IPS-15b (cell line): ENCODE results near the gene OTOP3.

ENCODE experiments used
- H3K27me3 ChIP-seq: one replicate; pipeline ENCODE4 v1.6.1; 2013; ENCODE audit warnings: low read length; ENCODE audit not compliant: control insufficient read depth, insufficient read depth
- H3K36me3 ChIP-seq: one replicate; pipeline ENCODE4 v1.6.1; 2013; ENCODE audit warnings: low read length; ENCODE audit not compliant: control insufficient read depth, insufficient read depth
- H3K4me1 ChIP-seq: one replicate; pipeline ENCODE4 v1.6.1; 2013; ENCODE audit warnings: mild to moderate bottlenecking, low read length; ENCODE audit not compliant: control insufficient read depth, insufficient read depth
- H3K4me3 ChIP-seq: one replicate; pipeline ENCODE4 v1.5.1; 2013; ENCODE audit warnings: low read depth, low read length
- H3K9ac ChIP-seq: one replicate; pipeline ENCODE4 v1.6.1; 2013; ENCODE audit warnings: low read depth, mild to moderate bottlenecking, low read length
- H3K9me3 ChIP-seq: one replicate; pipeline ENCODE4 v1.6.1; 2013; ENCODE audit warnings: mild to moderate bottlenecking, low read length; ENCODE audit not compliant: control insufficient read depth, insufficient read depth

The OTOP3 gene, protein sequence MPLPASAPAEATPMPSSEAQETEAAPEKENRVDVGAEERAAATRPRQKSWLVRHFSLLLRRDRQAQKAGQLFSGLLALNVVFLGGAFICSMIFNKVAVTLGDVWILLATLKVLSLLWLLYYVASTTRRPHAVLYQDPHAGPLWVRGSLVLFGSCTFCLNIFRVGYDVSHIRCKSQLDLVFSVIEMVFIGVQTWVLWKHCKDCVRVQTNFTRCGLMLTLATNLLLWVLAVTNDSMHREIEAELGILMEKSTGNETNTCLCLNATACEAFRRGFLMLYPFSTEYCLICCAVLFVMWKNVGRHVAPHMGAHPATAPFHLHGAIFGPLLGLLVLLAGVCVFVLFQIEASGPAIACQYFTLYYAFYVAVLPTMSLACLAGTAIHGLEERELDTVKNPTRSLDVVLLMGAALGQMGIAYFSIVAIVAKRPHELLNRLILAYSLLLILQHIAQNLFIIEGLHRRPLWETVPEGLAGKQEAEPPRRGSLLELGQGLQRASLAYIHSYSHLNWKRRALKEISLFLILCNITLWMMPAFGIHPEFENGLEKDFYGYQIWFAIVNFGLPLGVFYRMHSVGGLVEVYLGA

DNA sequence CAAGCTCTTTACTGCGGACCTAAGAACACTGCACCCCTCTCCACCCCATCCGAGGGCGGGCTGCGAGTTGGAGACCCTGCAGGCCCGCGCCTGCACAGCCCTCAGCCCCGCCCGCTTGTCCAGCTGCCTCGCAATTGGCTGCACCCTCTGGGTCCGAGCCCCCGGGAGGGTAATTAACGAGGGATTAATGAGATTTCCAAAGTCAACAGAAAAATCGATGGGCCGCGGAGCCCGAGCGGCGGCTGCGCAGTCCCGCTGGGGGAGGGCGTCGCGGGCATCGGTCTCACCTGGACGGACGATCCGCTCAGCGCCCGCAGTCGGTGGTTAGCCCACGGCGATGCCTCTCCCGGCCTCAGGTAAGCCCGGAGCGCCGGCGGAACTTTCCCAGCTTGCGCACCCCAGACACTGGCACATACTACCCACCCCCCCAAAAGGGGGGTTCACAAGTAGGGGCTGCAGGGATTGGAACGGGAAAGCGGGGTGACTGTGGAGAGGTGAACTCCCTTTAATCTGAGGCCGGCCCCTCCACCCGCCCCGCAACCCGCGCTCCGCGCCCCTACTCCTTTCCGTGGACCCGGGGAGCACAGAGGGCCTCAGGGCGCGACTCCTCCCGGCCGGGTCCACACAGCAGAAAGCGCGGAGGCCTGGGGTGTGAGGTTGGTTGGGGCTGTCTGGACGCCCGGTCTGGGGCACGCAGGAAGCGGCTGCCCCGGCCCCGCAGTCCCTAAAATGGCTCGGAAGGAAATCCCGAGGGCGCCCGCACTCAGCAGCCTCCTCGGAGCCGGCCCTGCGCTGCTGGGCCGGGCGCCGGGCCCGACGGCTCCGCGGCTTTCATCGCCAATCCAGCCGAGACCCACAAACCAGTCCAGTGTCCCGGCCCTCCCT lies at the start of gene OTOP3:
Gene OTOP3, plus strand, starts transcription at position 314 of the 885 bp plus-strand sequence. Its CDS starts 24 bp downstream, at position 338.
- H3K9ac ChIP-seq, result no peak within 1 kb of the TSS
- no peaks in the 10 kb centered on the region for H3K36me3 ChIP-seq
- H3K4me3 ChIP-seq, result peak within 1 kb of the TSS; percentile 45
- H3K9me3 ChIP-seq, result no peaks in the 10 kb centered on the region
- peaks cover 65% of the 10 kb centered on the region for H3K27me3 ChIP-seq
- no peaks in the 10 kb centered on the region for H3K4me1 ChIP-seq

GRCh38 chr17:74888469-74888868 lies 47.2 kb upstream of the OTOP3 start:
- peaks cover 20% of the 10 kb centered on the region for H3K27me3 ChIP-seq
- no peaks in the 10 kb centered on the region for H3K4me1 ChIP-seq
- no peaks in the 10 kb centered on the region for H3K9me3 ChIP-seq
- H3K36me3 ChIP-seq, result no peaks in the 10 kb centered on the region
- H3K4me3 ChIP-seq, result no peak overlapping the region
- no peak overlapping the region for H3K9ac ChIP-seq

DNA sequence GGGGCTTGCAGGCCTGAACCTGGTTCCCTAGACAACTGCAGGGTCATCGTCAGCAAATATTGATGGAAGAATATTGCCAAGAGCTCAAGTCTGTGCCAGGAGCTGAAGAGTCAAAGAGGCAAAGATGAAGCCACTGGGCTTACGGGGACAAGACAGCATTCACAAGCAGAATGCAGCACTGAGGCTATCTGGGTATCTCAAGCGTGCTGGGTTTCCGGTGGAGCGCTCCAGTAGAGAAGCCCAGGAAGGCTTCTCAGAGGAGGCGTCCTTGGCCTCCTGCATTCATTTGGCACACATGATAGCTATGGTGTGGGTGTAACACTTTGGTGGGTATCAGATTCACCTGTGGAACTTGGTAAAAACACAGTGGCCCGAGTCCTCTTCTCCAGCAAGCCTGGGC lies 45.1 kb upstream of the OTOP3 start:
- H3K4me3 ChIP-seq, result no peak overlapping the region
- H3K9ac ChIP-seq, result no peak overlapping the region
- H3K4me1 ChIP-seq, result peaks cover 3% of the 10 kb centered on the region
- peaks cover 33% of the 10 kb centered on the region for H3K27me3 ChIP-seq
- no peaks in the 10 kb centered on the region for H3K36me3 ChIP-seq
- no peaks in the 10 kb centered on the region for H3K9me3 ChIP-seq

DNA sequence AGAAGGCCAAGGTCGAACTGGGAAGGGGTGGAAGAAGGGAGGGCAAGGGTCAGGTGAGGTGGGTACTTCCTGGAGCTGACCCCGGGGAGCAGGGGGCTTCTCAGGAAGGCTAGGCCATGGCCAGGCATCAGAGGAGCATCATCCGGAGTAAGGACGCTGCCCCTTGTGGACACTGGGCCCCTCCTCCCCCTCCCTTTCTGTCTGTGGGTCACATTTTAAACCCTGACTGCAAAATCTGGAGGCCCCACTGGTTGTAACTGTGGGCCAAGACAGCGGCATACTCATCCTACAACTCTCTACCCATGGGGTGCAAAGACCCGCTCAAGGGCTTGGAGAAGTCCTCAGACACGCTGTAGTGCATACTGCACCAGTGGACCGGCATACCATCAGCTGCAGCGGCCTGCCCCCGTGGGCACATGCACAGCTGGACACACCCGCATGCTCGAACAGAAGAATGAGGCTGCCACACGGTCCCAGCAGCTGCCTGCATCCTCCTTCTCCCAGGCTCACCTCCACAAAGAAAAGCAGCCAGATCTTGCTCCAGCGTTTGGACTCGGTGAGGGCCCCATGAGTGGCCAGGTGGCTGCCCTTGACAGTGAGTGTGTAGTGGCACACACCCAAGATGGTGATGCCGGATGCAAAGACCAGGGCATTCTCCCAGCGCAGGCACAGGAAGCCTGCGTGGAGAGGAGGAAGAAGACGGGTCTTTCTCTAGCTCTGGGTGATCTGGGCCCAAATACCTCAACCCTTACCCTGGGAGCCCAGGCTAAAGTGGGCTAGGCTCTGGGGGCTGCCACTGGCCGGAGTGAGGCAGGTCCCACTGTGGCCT lies 43.5 kb upstream of the OTOP3 start:
- Histone ChIP-seq H3K4me3 (peak overlapping the region; percentile 75), H3K27me3 (peaks cover 44% of the 10 kb centered on the region), H3K4me1 (peaks cover 3% of the 10 kb centered on the region), H3K36me3 (no peaks in the 10 kb centered on the region), H3K9ac (no peak overlapping the region), H3K9me3 (no peaks in the 10 kb centered on the region)

- H3K4me1 ChIP-seq, result peaks cover 3% of the 10 kb centered on the region
- H3K36me3 ChIP-seq, result no peaks in the 10 kb centered on the region
- no peak within 1 kb of the TSS for H3K9ac ChIP-seq
- H3K27me3 ChIP-seq, result peaks cover 44% of the 10 kb centered on the region
- no peaks in the 10 kb centered on the region for H3K9me3 ChIP-seq
- peak within 1 kb of the TSS; percentile 75 for H3K4me3 ChIP-seq
These were observed 42.5 kb upstream of the OTOP3 start, which contains the start of gene FADS6 for GRCh38 chr17:74892974-74893911. TSS of gene FADS6 (minus strand) at chr17:74893633. CDS start at chr17:74893595, 38 bp downstream.

DNA sequence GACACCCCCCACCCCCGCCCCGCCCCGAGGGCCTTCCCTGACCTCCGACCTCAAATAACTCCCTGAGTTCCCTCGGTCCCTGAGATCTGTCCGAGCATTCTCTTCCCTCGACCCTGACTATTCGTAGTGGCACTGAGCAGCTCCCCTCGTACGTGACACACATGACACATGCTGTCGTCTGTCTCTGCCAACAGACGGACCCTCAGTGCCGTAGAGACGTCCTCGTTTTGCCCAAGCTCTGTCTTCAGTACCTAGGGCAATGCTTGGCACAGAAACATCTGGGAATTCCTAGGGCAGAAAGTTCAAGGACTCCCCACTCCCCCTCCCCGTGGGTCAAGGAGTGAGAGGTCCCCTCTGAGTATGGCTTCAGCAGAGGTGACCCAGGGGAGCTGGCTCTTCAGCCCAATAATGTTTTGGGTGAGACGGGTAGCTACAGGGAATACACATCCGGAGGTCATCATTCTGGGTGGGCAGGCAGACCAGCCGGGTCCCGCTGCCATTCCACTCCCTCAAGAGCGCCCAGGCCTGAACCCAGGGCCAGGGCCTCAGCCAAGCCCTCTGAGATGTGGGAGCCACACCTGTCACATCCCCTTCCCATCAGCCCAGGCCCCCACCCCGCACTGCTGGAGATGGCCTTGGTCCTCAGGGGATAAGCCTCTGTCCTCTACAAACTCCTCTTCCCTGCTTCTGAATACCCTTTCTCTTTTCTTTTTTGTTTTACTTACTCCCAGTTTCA lies 41.6 kb upstream of the OTOP3 start:
- peak overlapping the region; percentile 75 for H3K4me3 ChIP-seq
- no peak overlapping the region for H3K9ac ChIP-seq
- peaks cover 44% of the 10 kb centered on the region for H3K27me3 ChIP-seq
- peaks cover 3% of the 10 kb centered on the region for H3K4me1 ChIP-seq
- no peaks in the 10 kb centered on the region for H3K9me3 ChIP-seq
- H3K36me3 ChIP-seq, result no peaks in the 10 kb centered on the region

DNA sequence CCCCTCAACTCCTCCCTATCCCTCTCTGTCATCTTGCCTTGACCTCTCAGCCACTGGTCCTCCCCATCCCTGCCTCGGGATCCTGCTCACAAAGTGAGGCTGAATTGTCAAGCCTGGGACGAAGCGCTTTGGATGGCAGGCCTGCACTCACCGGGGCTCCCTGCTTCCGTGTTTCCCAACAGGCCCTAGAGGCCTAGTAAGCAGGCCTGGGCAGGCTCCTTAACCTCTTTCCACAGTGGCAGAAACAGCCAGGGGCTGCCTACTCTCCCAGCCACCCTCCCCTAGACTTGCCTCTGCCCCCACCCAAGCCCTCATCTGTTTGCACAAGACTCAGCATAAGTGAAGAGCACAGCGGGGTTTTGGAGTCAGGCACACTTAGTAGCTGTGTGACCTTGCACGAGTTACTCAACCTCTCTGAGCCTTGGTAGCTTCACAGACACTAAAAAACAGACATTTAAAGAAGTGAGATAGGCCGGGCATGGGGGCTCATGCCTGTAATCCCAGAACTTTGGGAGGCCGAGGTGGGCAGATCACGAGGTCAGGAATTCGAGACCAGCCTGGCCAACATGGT lies 37.2 kb upstream of the OTOP3 start:
- H3K9me3 ChIP-seq, result no peaks in the 10 kb centered on the region
- H3K27me3 ChIP-seq, result peaks cover 24% of the 10 kb centered on the region
- no peak overlapping the region for H3K4me3 ChIP-seq
- H3K4me1 ChIP-seq, result peaks cover 3% of the 10 kb centered on the region
- no peak overlapping the region for H3K9ac ChIP-seq
- H3K36me3 ChIP-seq, result no peaks in the 10 kb centered on the region

DNA sequence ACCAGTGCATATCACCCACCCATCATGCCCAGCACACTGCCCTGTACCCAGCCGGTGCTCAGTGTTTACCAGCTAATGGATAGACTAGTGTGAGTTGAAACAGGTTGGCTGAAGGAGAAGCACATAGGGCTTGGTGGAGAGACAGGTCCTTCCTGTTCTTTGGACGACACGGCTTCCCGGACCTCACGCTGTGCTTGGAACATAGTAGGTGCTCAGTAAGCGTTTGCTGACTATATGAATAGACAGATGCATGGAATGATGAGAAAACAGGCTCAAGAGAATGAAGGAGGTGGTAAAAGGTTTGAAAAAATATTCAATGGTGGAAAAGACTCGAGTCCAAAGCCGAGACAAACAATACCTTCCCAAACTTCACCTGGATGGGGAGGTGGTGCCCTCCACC lies 35.5 kb upstream of the OTOP3 start:
- no peaks in the 10 kb centered on the region for H3K36me3 ChIP-seq
- no peak overlapping the region for H3K4me3 ChIP-seq
- peaks cover 11% of the 10 kb centered on the region for H3K27me3 ChIP-seq
- no peaks in the 10 kb centered on the region for H3K4me1 ChIP-seq
- no peak overlapping the region for H3K9ac ChIP-seq
- no peaks in the 10 kb centered on the region for H3K9me3 ChIP-seq

DNA sequence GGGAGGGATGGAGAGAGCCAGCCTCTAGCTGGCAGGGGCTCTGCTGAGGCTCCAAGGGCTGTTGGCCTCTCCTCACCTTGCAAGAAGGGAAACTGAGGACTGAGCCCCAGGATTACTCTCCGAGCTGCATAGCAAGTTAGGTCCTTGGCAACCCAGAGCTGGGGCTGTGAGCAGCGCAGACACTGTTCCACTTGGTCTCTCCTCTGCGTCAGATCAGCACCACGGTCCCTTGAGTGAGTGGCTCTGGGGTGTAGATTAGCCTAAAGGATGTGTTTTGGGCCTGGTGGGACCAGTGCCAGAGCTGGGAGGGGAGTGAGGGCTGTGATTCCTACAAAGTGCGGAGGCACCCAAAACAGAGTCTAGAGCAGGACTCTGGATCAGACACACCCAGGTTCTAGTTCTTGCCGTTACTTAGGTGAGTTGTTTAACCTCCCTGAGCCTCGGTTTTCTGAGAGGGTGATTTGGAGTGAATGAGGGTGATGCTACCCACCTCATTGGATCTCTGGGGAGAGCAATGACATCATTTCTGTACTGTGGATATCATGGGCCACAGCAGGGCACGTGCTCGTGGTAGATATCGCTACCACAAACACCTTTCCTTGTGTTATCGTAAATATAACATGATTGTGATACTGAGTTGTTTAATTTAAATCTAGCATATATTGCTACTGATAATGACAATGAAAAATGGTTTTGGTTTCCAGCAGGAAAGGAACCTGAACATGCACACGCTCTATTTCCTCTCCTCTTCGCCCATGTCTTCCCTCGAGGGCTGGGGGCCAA lies 34.2 kb upstream of the OTOP3 start:
- Histone ChIP-seq H3K36me3 (no peaks in the 10 kb centered on the region), H3K4me1 (no peaks in the 10 kb centered on the region), H3K27me3 (peaks cover 3% of the 10 kb centered on the region), H3K9me3 (no peaks in the 10 kb centered on the region), H3K4me3 (no peak overlapping the region), H3K9ac (no peak overlapping the region)
